ENCODE data around the gene RYR3. TPM values are rescaled to one million over a fixed set of nuclear protein-coding genes. Genes with fewer than 3 reads are reported as not detected.

RYR3 gene
- total RNA-seq, 4 donors from 2014 or later, result 1.5 to 7.3 (median 1.9) TPM

DNA sequence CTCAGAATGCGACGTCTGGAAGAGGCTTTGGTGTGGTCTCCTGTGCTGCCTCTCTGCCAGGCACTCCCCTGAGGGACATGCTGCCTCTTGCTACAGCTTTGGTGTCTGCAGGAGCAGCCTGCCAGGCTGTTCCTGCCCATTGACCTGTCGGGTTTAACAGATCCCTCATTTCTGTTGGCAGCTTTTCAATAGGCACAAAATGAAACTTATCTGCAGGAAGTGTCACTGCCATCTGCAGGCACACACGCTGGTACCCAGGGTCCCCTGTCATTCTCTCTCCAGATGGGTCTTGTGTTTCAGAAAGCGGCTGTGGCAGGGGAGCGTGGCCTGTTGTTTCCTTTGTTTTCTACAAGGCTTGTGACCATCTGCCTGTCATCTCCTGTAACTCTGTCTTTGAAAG, 329.2 kb downstream of the RYR3 start:
- TF ChIP-seq, protein P1, sequence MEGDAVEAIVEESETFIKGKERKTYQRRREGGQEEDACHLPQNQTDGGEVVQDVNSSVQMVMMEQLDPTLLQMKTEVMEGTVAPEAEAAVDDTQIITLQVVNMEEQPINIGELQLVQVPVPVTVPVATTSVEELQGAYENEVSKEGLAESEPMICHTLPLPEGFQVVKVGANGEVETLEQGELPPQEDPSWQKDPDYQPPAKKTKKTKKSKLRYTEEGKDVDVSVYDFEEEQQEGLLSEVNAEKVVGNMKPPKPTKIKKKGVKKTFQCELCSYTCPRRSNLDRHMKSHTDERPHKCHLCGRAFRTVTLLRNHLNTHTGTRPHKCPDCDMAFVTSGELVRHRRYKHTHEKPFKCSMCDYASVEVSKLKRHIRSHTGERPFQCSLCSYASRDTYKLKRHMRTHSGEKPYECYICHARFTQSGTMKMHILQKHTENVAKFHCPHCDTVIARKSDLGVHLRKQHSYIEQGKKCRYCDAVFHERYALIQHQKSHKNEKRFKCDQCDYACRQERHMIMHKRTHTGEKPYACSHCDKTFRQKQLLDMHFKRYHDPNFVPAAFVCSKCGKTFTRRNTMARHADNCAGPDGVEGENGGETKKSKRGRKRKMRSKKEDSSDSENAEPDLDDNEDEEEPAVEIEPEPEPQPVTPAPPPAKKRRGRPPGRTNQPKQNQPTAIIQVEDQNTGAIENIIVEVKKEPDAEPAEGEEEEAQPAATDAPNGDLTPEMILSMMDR (IDR thresholded peaks at IDR 0.05; ENCODE audit: low read depth), result no peak

DNA sequence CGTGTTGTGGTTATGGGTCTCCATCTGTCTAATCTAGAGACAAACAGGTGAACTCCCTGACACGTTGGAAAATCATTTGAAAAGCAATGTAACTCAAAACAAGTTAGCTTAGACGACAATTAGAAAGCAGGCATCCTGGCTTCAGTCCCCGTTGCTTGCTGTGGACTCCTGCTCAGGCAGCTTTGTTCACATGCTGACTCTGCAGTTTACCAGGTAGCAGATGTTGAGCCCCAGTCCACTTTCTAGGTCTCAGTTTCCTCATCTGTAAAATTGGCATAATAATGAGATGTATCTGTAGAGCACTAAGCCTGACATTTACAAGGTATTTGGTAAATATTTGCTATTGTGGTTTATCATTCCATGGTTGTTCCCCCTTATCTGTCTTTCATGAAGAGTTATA, 330.3 kb downstream of the RYR3 start:
- TF ChIP-seq, protein P1 (IDR thresholded peaks at IDR 0.05; ENCODE audit: low read depth), result no peak

DNA sequence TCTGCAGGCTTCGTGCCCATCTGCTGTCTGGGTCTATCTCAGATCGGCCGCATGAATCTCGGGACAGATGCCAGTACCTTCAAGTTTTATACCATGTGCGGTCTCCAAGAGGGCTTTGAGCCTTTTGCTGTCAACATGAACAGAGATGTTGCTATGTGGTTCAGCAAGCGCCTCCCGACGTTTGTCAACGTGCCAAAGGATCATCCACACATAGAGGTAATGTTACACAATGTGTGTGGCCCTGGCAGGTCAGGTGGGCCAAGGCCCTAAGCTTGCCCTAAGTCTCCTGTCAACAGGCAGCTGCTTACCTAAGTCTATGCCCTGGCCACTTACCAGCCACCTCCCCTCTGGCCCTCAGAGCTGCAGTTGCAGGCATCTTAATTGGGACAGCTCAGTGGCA, 333.5 kb downstream of the RYR3 start:
- TF ChIP-seq, protein P1 (IDR thresholded peaks at IDR 0.05; ENCODE audit: low read depth), result no peak

DNA sequence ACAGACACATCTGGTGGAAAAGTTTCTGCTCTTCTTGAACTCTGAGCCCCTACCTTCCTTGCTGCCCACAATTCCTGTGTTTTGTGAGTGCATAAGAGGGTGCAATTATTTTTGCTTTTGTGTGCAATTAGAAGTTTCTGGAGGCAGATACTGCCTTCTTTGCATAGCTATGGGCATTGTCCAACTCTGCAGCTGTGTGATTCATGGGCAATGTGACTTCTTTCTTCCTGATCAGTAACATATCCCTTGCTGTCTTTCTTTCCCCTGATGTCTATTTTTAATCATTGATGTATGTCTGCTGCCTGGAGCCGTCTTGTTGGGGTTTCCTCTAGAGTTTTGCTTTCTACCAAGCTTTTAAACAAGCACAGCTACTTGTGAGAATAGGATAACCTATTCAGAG, 336.0 kb downstream of the RYR3 start:
- TF ChIP-seq, protein P1 (IDR thresholded peaks at IDR 0.05; ENCODE audit: low read depth), result no peak

DNA sequence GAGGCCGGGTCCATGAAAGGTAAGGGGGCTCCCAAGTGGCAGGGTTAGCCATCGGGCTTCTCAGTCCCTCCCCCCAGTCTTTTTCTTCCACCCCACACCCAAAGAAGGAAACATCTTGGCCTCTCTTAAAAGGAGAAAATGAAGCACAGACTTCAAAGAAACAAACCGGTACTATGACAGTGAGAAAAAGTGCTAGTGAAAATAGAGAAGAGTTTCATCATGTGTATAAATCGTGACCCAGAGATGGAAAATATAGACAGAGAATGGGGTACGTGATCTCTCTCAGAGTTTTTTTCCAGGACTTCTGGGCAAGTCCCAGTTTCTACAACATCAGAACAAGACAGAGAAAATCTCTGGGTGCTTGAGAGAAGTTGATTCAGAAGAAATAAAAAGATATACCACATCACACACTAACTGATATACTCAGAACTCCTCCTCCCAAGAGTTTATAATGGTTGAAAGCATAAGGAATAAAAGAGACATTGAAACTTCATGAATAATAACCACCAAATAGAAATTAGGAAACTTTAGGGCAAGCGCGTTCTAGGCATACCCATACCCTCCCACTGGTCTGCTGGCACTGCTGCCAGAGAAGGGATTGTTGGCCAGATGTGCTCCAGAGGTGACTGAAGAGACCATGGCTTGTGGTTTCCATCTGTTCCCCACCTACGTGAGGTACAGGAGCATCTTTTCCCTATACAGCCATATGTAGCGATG, 338.6 kb downstream of the RYR3 start:
- TF ChIP-seq, protein P1 (IDR thresholded peaks at IDR 0.05; ENCODE audit: low read depth), result no peak

DNA sequence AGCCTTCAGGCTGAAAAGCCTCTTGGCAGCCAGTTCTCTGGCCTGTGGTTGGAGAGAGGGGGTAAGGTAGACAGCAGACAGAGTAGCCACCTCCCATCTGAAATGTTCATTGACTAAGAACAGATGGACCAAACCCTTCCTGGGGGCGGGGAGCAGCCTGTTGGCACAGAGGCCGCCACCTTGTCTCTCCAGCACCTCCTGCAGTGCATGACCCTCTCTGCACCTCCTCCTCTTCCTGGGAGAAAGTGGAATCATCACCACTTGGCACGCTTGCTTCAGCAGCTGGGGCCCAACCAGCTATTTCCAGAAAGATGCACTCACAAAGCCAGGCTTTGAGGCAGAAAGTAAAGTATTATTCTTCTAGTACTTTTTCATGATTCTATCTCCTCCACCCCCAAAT, 344.1 kb downstream of the RYR3 start:
- TF ChIP-seq, protein P1 (IDR thresholded peaks at IDR 0.05; ENCODE audit: low read depth), result no peak

DNA sequence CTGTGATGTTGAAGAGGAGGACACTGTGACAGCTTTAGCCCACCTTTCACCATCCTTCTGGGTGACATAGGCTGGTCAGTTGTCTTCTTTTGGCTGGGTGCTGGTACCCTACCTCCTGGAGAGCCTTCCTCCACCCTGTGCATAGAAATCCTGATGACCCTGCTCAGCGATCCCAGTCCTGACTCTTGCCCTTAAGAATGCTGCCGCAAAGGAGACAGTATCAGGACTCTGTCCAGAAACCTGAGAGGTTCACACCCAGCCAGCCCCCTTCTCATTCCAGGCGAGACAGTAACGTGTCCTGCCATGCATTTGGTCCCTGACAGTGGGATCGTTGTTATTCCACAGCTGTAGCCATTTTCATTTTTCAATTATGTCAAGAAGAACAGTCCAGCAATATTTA, 344.7 kb downstream of the RYR3 start:
- TF ChIP-seq, protein P1 (IDR thresholded peaks at IDR 0.05; ENCODE audit: low read depth), result no peak
